ENCODE measurements around the gene GGA1.
A peak's percentile ranks its signal among the peaks of the same experiment; 100 is the strongest.

Gene GGA1

GRCh38 chr22:37680191-37680851 is 71.7 kb downstream of the GGA1 start:
- no peak overlapping the region for H3K4me3 ChIP-seq (replicated peaks in 1 of 2; ENCODE audit: low read depth in 2 of 2, low read length in 2 of 2)
- TF ChIP-seq CTCF (IDR thresholded peaks at IDR 0.05; ENCODE audit: low read depth, low read length) = no peak
- peak in 1 of 2 donors; percentile 47 for DNase-seq (ENCODE audit: low read depth in 2 of 2)

- peak; percentile 35 to 72 for DNase-seq (ENCODE audit: low read depth in 2 of 2)
- no peak for TF ChIP-seq CTCF (IDR thresholded peaks at IDR 0.05; ENCODE audit: low read depth, low read length)
Observed at GRCh38 chr22:37681001-37681424, 72.4 kb downstream of the GGA1 start.

GRCh38 chr22:37681556-37682049 is 73.0 kb downstream of the GGA1 start:
- H3K4me3 ChIP-seq (replicated peaks in 1 of 2; ENCODE audit: low read depth in 2 of 2, low read length in 2 of 2) = no peak overlapping the region
- peak; percentile 98 for TF ChIP-seq CTCF (IDR thresholded peaks at IDR 0.05; ENCODE audit: low read depth, low read length)
- peak; percentile 84 to 90 for DNase-seq (ENCODE audit: low read depth in 2 of 2)

More at GRCh38 chr22:37681001-37681424, 72.4 kb downstream of the GGA1 start:
- H3K4me3 ChIP-seq (replicated peaks in 1 of 2; ENCODE audit: low read depth in 2 of 2, low read length in 2 of 2) = no peak overlapping the region
